ENCODE measurements around the gene RRP7A.
"Not testable (repeated sequence)": the region's sequence is repeated elsewhere in the genome, so short reads cannot be mapped to it uniquely, and the experiment has no call there.

Gene RRP7A

GRCh38 chr22:42489000-42489399, 30.6 kb downstream of the RRP7A start:
- DNase-seq (ENCODE audit: low read depth), result no peak
- no peak overlapping the region for H3K4me3 ChIP-seq (ENCODE audit: low read depth, low read length)
- TF ChIP-seq, protein P1, sequence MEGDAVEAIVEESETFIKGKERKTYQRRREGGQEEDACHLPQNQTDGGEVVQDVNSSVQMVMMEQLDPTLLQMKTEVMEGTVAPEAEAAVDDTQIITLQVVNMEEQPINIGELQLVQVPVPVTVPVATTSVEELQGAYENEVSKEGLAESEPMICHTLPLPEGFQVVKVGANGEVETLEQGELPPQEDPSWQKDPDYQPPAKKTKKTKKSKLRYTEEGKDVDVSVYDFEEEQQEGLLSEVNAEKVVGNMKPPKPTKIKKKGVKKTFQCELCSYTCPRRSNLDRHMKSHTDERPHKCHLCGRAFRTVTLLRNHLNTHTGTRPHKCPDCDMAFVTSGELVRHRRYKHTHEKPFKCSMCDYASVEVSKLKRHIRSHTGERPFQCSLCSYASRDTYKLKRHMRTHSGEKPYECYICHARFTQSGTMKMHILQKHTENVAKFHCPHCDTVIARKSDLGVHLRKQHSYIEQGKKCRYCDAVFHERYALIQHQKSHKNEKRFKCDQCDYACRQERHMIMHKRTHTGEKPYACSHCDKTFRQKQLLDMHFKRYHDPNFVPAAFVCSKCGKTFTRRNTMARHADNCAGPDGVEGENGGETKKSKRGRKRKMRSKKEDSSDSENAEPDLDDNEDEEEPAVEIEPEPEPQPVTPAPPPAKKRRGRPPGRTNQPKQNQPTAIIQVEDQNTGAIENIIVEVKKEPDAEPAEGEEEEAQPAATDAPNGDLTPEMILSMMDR (IDR thresholded peaks at IDR 0.05; ENCODE audit: low read depth, low read length, missing control alignments), result no peak
- in situ Hi-C loops (cut with HindIII; ENCODE audit: low sequenced_read_pairs), result no loop called here

DNA sequence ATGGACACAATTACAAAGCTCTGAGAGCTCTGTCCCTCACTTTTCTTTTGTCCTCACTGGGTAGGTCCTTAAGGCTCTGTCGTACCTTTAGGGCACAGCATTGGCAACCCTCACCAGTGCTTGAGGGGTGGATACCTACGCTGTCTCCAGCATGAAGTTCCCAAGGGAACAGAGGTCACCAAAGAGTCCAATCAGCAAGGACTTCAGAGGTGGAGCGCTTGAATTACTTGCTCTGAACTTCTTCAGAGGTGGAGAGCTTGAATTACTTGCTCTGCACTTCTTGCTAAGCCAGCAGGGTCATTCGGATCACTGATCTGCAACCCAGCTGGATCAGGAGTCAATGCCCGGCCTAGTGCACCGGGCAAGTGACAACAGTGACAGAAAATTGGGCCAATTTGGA, 35.1 kb downstream of the RRP7A start:
- H3K4me3 ChIP-seq (ENCODE audit: low read depth, low read length), result no peak overlapping the region
- in situ Hi-C loops (cut with HindIII; ENCODE audit: low sequenced_read_pairs), result no loop called here
- TF ChIP-seq, protein P1 (IDR thresholded peaks at IDR 0.05; ENCODE audit: low read depth, low read length, missing control alignments), result no peak

GRCh38 chr22:42483610-42484223, 35.9 kb downstream of the RRP7A start:
- H3K4me3 ChIP-seq (ENCODE audit: low read depth, low read length); DNase-seq (ENCODE audit: low read depth); in situ Hi-C loops (cut with HindIII; ENCODE audit: low sequenced_read_pairs): not testable (repeated sequence)

More for the DNA sequence above, 35.1 kb downstream of the RRP7A start:
- DNase-seq (ENCODE audit: low read depth), result no peak

DNA sequence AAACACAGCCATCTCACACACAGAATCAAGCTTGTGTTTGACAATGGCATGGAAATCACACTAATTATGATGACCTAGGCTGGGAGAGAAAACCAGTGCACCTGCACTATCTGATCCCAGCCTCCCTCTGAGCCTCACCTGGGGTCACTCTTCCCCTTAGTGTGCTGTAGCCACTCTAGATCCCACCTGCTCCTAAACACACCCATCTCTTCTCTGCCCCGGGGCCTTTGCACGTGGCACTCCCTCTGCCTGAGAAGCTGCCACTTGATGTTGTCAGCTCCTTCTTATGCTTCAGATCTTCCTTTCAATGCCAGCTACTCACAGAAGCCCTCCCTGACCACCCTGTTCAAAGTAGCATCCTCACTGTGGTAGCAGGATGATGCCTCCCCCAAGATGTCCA, 44.5 kb downstream of the RRP7A start:
- TF ChIP-seq, protein P1 (IDR thresholded peaks at IDR 0.05; ENCODE audit: low read depth, low read length, missing control alignments), result no peak
- H3K4me3 ChIP-seq (ENCODE audit: low read depth, low read length), result no peak overlapping the region
- no peak for DNase-seq (ENCODE audit: low read depth)
- in situ Hi-C loops (cut with HindIII; ENCODE audit: low sequenced_read_pairs), result no loop called here

GRCh38 chr22:42473484-42474193, 46.0 kb downstream of the RRP7A start:
- H3K4me3 ChIP-seq (ENCODE audit: low read depth, low read length), result no peak overlapping the region
- TF ChIP-seq, protein P1 (IDR thresholded peaks at IDR 0.05; ENCODE audit: low read depth, low read length, missing control alignments), result peak; percentile 78
- in situ Hi-C loops (cut with HindIII; ENCODE audit: low sequenced_read_pairs), result no loop called here
- DNase-seq (ENCODE audit: low read depth), result peak; percentile 36

DNA sequence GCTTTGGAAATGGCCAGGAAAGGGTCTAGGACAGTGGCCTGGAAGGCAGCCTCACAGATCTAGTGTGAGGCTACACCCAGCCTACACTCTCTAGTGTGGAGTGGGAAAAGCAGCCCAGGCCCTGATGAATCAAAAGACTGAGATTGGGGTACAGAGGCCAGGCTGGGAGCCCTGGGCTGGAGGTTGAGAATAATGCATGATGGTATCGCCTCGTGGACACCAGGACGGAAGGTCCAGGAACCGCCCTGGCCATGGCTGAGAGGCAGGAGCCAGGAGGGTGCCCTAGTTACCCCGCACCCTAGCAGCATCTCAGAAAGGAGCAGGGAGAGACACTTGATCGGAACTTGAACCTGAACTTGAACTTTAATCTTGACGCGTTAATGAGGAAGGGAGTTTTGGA, 46.9 kb downstream of the RRP7A start:
- TF ChIP-seq, protein P1 (IDR thresholded peaks at IDR 0.05; ENCODE audit: low read depth, low read length, missing control alignments), result no peak
- in situ Hi-C loops (cut with HindIII; ENCODE audit: low sequenced_read_pairs), result no loop called here

DNA sequence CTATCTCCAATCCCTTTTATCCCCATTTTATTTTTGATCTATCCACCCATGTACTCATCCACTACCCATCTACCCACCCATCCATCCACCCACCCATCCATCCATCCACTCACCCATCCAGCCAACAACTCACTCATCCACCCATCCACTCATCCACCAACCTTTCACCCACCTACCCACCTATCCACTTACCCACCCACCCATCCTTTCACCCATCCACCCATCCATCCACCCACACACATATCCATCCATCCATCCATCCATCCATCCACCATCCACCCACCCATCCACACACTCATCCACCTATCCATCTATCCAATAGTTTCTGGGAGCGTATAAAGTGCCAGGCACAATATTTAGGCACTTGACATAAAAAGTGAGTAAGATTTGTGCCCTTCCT, 48.2 kb downstream of the RRP7A start:
- no peak for DNase-seq (ENCODE audit: low read depth)
- TF ChIP-seq, protein P1 (IDR thresholded peaks at IDR 0.05; ENCODE audit: low read depth, low read length, missing control alignments), result no peak
- in situ Hi-C loops (cut with HindIII; ENCODE audit: low sequenced_read_pairs), result no loop called here
- H3K4me3 ChIP-seq (ENCODE audit: low read depth, low read length), result no peak overlapping the region

More for the DNA sequence above, 46.9 kb downstream of the RRP7A start:
- H3K4me3 ChIP-seq (ENCODE audit: low read depth, low read length), result no peak overlapping the region
- DNase-seq (ENCODE audit: low read depth), result no peak
